Stimulated activated effector memory CD8-positive, alpha-beta T cell treated with anti-CD3 and anti-CD28 coated beads, Interleukin-12 subunit alpha, Interleukin-12 subunit beta, amount 100 ng/mL, for 72 hours (primary cell): ENCODE data around the gene SCYGR8.
"Not testable (repeated sequence)": the region's sequence is repeated elsewhere in the genome, so short reads cannot be mapped to it uniquely, and the experiment has no call there.

ENCODE experiments used
- ATAC-seq: fragments of 150-1000 bp; cut with Tn5 transposase; 2 replicates; pipeline ENCODE4 v1.10.0; 2021
- DNase-seq, 2 donors: peaks; one replicate each; pipeline ENCODE4 v3.0.0; 2021 to 2022; ENCODE audit warnings: low spot score in 2 of 2
- H3K27ac Mint-ChIP-seq: one replicate; pipeline ENCODE4 v1.8.0; 2022; ENCODE audit warnings: mild to moderate bottlenecking, mixed read lengths
- H3K36me3 Mint-ChIP-seq: one replicate; pipeline ENCODE4 v1.8.0; 2022; ENCODE audit warnings: mild to moderate bottlenecking, mixed read lengths
- H3K4me1 Mint-ChIP-seq: one replicate; pipeline ENCODE4 v1.8.0; 2022; ENCODE audit warnings: mixed read lengths
- H3K4me3 Mint-ChIP-seq: one replicate; pipeline ENCODE4 v1.8.0; 2022; ENCODE audit warnings: mild to moderate bottlenecking, mixed read lengths
- H3K9me3 Mint-ChIP-seq: one replicate; pipeline ENCODE4 v1.8.0; 2022; ENCODE audit warnings: mixed read lengths

SCYGR8 gene

GRCh38 chr2:227728035-227728434 lies 17.7 kb upstream of the SCYGR8 start, which contains the start of gene SCYGR7:
SCYGR7 (plus strand) TSS chr2:227728335; CDS start chr2:227728335, 0 bp downstream.
- Mint-ChIP-seq H3K4me3 (no peak within 1 kb of the TSS), H3K27ac (no peak within 1 kb of the TSS), H3K4me1 (no peaks in the 10 kb centered on the region), H3K9me3 (no peaks in the 10 kb centered on the region), H3K36me3 (no peaks in the 10 kb centered on the region)
- DNase-seq (no peak), ATAC-seq (no peak)

- DNase-seq (no peak), ATAC-seq (no peak)
- Mint-ChIP-seq H3K9me3 (no peaks in the 10 kb centered on the region), H3K36me3 (no peaks in the 10 kb centered on the region), H3K4me1 (no peaks in the 10 kb centered on the region), H3K4me3 (no peak overlapping the region), H3K27ac (no peak overlapping the region)
Measured at GRCh38 chr2:227739351-227739750, 6.3 kb upstream of the SCYGR8 start.

GRCh38 chr2:227740705-227741104 lies 5.0 kb upstream of the SCYGR8 start:
- H3K9me3 Mint-ChIP-seq, DNase-seq, H3K27ac Mint-ChIP-seq, H3K4me3 Mint-ChIP-seq, H3K36me3 Mint-ChIP-seq, ATAC-seq, H3K4me1 Mint-ChIP-seq: not testable (repeated sequence)

- no peak for DNase-seq
- H3K9me3 Mint-ChIP-seq = no peaks in the 10 kb centered on the region
- no peaks in the 10 kb centered on the region for H3K4me1 Mint-ChIP-seq
- ATAC-seq = no peak
- no peak overlapping the region for H3K4me3 Mint-ChIP-seq
- no peak overlapping the region for H3K27ac Mint-ChIP-seq
- no peaks in the 10 kb centered on the region for H3K36me3 Mint-ChIP-seq
Measured at GRCh38 chr2:227748079-227748478, 2.4 kb downstream of the SCYGR8 start.

GRCh38 chr2:227756261-227756660 lies 10.6 kb downstream of the SCYGR8 start:
- not testable (repeated sequence) for H3K36me3 Mint-ChIP-seq, H3K9me3 Mint-ChIP-seq, DNase-seq, H3K4me3 Mint-ChIP-seq, H3K27ac Mint-ChIP-seq, H3K4me1 Mint-ChIP-seq, ATAC-seq

- H3K27ac Mint-ChIP-seq = no peak overlapping the region
- DNase-seq = no peak
- no peaks in the 10 kb centered on the region for H3K36me3 Mint-ChIP-seq
- no peak for ATAC-seq
- no peaks in the 10 kb centered on the region for H3K9me3 Mint-ChIP-seq
- no peak overlapping the region for H3K4me3 Mint-ChIP-seq
- no peaks in the 10 kb centered on the region for H3K4me1 Mint-ChIP-seq
Measured at GRCh38 chr2:227759411-227760118, 13.9 kb downstream of the SCYGR8 start.

- Mint-ChIP-seq H3K9me3 (no peaks in the 10 kb centered on the region), H3K4me1 (peaks cover 6% of the 10 kb centered on the region), H3K27ac (no peak overlapping the region), H3K36me3 (no peaks in the 10 kb centered on the region), H3K4me3 (no peak overlapping the region)
- ATAC-seq (no peak), DNase-seq (no peak)
Measured at GRCh38 chr2:227761740-227762476, 16.2 kb downstream of the SCYGR8 start.

- Mint-ChIP-seq H3K9me3 (no peaks in the 10 kb centered on the region), H3K4me1 (peaks cover 6% of the 10 kb centered on the region), H3K4me3 (no peak overlapping the region), H3K27ac (no peak overlapping the region), H3K36me3 (no peaks in the 10 kb centered on the region)
- ATAC-seq (no peak), DNase-seq (no peak)
Measured at GRCh38 chr2:227765788-227766372, 20.2 kb downstream of the SCYGR8 start.

GRCh38 chr2:227766373-227766883 lies 20.7 kb downstream of the SCYGR8 start:
- Mint-ChIP-seq H3K36me3 (no peaks in the 10 kb centered on the region), H3K9me3 (no peaks in the 10 kb centered on the region), H3K4me3 (no peak overlapping the region), H3K4me1 (peaks cover 6% of the 10 kb centered on the region), H3K27ac (no peak overlapping the region)
- DNase-seq (peak; percentile 39 to 68), ATAC-seq (peak; percentile 84)

- ATAC-seq (no peak), DNase-seq (no peak)
- peaks cover 6% of the 10 kb centered on the region for H3K4me1 Mint-ChIP-seq
- H3K36me3 Mint-ChIP-seq = no peaks in the 10 kb centered on the region
- no peaks in the 10 kb centered on the region for H3K9me3 Mint-ChIP-seq
- H3K27ac Mint-ChIP-seq = no peak overlapping the region
- no peak overlapping the region for H3K4me3 Mint-ChIP-seq
Measured at GRCh38 chr2:227767830-227768229, 22.1 kb downstream of the SCYGR8 start.

GRCh38 chr2:227772197-227772661 lies 26.5 kb downstream of the SCYGR8 start:
- ATAC-seq = no peak
- Mint-ChIP-seq H3K9me3 (no peaks in the 10 kb centered on the region), H3K4me1 (peaks cover 24% of the 10 kb centered on the region), H3K36me3 (no peaks in the 10 kb centered on the region), H3K4me3 (no peak overlapping the region), H3K27ac (no peak overlapping the region)
- no peak for DNase-seq

- H3K36me3 Mint-ChIP-seq = no peaks in the 10 kb centered on the region
- H3K27ac Mint-ChIP-seq = no peak overlapping the region
- H3K4me1 Mint-ChIP-seq = peaks cover 25% of the 10 kb centered on the region
- ATAC-seq = no peak
- DNase-seq = no peak
- no peaks in the 10 kb centered on the region for H3K9me3 Mint-ChIP-seq
- H3K4me3 Mint-ChIP-seq = no peak overlapping the region
Measured at GRCh38 chr2:227772932-227773331, 27.2 kb downstream of the SCYGR8 start.

- H3K4me3 Mint-ChIP-seq = peak overlapping the region; percentile 29
- no peaks in the 10 kb centered on the region for H3K36me3 Mint-ChIP-seq
- peak; percentile 68 for ATAC-seq
- no peak for DNase-seq
- H3K4me1 Mint-ChIP-seq = peaks cover 25% of the 10 kb centered on the region
- H3K9me3 Mint-ChIP-seq = no peaks in the 10 kb centered on the region
- peak overlapping the region; percentile 38 for H3K27ac Mint-ChIP-seq
Measured at GRCh38 chr2:227774011-227774624, 28.4 kb downstream of the SCYGR8 start.

- Mint-ChIP-seq H3K27ac (peak overlapping the region; percentile 38), H3K4me1 (peaks cover 25% of the 10 kb centered on the region), H3K4me3 (peak overlapping the region; percentile 29), H3K9me3 (no peaks in the 10 kb centered on the region), H3K36me3 (no peaks in the 10 kb centered on the region)
- ATAC-seq (peak; percentile 68), DNase-seq (no peak)
Measured at GRCh38 chr2:227774895-227775842, 29.5 kb downstream of the SCYGR8 start.
